Activated naive CD4-positive, alpha-beta T cell treated with anti-CD3 and anti-CD28 coated beads, Interleukin-2, amount 50 U/mL, for 72 hours (primary cell): ENCODE results near the gene SLC25A23. TPM values are rescaled to one million over a fixed set of nuclear protein-coding genes. Genes with fewer than 3 reads are reported as not detected.

Experiments
- ATAC-seq, 2 donors: fragments of 150-1000 bp; cut with Tn5 transposase; 2 replicates each; pipeline ENCODE4 v1.10.0; 2021; ENCODE audit warnings: mild to moderate bottlenecking in 2 of 2, moderate library complexity in 2 of 2
- DNase-seq, 2 donors: peaks; one replicate each; pipeline ENCODE4 v3.0.0; 2021 to 2022; ENCODE audit warnings: low spot score in 2 of 2
- H3K27ac Mint-ChIP-seq, 2 donors: one replicate each; pipeline ENCODE4 v1.8.0; 2022; ENCODE audit warnings: mild to moderate bottlenecking in 2 of 2, mixed read lengths in 2 of 2
- H3K36me3 Mint-ChIP-seq, 2 donors: one replicate each; pipeline ENCODE4 v1.8.0; 2022; ENCODE audit warnings: mixed read lengths in 2 of 2
- H3K9me3 Mint-ChIP-seq, 2 donors: one replicate each; pipeline ENCODE4 v1.8.0; 2022; ENCODE audit warnings: mixed read lengths in 2 of 2
- total RNA-seq, 2 donors: library from RNA; stranded (reverse); gene quantifications; one replicate each; pipeline ENCODE4 v1.2.3, GENCODE V29; 2022

Gene SLC25A23
- total RNA-seq, 2 donors from 2014 or later = 0.96 to 36.0 TPM

DNA sequence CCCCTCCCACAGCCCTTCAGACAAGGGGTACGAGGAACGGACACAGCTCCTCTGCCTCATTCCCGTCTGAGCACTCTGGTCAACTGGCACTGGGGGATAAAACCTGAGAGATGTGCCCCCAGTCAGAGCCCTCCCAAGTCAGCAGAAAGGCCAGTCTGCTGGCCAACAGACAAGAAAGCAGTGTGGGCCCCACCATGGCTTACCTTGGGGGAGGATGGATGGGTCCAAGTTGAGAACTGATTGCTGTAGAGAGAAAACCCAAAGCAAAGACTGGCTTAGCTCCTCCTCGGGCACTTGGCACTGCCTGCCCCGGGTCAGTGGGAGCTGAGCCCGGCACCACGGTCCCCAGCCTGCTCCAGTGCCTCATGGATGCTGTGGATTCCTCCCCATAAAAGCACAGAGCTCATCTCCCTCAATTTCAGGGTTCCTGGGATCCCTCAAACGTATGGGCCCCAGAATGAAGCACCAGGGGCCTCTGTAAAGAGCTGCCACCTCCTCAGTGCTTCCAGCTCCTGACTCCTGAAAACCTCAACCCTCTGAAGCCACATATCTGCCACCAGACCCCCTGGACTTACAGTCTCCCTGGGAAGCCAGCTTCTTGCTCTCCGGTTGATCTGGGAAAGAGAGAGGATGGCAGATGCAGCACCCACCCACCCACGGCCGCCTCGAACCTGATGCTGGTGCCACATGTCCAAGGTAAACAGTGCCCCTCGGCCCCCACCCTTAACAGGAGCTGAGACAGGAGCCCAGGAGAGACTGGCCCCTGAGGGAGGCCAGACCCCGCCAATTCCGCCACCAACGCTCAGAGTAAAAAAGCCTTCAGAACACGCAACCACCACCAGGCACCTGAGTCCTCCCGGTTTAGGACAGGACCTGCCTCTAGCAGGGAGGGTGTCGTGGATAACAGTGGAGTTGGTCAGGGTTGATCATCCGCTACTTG is 38.2 kb downstream of the SLC25A23 start:
- peak overlapping the region in 1 of 2 donors; percentile 79 for H3K27ac Mint-ChIP-seq
- ATAC-seq (no peak), DNase-seq (no peak)
- H3K9me3 Mint-ChIP-seq = no peaks in the 10 kb centered on the region
- H3K36me3 Mint-ChIP-seq = peaks cover 12 to 31% of the 10 kb centered on the region in 2 donors

DNA sequence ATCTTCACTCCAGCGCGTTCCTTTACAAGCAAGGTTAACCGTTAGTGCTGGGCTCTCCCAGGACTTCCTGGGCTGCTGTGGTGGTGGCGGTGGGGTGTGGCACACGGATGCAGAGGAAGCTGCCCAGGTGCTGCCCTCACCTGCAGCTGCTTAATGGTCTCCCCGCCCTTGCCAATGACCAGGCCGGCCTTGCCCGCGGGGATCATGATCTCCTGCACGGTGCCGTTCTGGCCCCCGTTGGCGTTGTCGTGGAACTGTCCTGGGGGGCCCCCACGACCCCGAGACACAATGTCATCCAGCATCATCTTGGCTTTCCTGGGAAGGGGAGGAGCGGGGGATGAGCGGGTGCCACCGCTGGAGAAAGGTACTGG is 41.0 kb downstream of the SLC25A23 start:
- Mint-ChIP-seq H3K36me3 (peaks cover 21 to 28% of the 10 kb centered on the region in 2 donors), H3K27ac (peak overlapping the region; percentile 33 to 44), H3K9me3 (no peaks in the 10 kb centered on the region)
- DNase-seq = no peak
- no peak for ATAC-seq

DNA sequence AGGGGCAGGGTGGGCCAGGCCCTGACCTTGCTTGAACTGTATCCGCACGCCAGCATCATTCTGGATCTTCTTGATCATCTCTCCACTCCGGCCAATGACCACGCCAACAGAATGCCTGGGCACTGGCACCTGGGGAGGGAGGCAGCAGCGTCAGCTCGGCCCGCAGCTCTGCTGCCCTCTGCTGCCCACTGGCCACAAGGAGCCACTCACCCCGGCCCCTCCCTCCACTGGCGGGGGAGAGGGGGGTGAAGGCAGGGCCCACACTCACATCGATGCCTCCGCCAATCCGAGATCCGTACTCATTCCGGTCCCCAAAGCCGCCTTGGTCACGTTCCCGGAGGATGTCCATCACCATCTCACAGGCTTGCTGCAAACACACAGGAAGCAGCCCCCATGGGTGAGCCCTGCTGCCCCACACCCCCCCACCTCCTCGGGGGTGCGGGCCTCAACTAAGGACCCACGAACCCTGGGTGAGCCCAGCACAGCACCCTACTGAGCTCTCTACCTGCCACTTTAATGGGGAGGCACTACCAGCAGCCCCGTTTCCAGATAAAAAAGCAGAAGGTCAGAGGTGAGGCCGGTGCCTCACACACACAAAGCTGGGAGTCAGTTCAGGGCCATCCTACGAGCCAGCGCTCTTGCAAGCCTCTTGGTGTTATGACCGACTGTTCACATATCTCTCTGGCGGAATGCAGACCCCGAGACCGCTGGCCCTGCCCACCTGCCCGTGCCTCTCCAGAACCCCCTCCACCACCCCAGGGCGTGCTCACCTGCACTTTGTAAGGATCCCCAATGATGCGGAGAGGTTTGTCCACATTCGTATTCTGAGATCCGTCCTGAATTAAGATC is 41.7 kb downstream of the SLC25A23 start:
- no peak for ATAC-seq
- Mint-ChIP-seq H3K9me3 (no peaks in the 10 kb centered on the region), H3K27ac (peak overlapping the region in 1 of 2 donors; percentile 44), H3K36me3 (peaks cover 15 to 23% of the 10 kb centered on the region in 2 donors)
- no peak for DNase-seq

DNA sequence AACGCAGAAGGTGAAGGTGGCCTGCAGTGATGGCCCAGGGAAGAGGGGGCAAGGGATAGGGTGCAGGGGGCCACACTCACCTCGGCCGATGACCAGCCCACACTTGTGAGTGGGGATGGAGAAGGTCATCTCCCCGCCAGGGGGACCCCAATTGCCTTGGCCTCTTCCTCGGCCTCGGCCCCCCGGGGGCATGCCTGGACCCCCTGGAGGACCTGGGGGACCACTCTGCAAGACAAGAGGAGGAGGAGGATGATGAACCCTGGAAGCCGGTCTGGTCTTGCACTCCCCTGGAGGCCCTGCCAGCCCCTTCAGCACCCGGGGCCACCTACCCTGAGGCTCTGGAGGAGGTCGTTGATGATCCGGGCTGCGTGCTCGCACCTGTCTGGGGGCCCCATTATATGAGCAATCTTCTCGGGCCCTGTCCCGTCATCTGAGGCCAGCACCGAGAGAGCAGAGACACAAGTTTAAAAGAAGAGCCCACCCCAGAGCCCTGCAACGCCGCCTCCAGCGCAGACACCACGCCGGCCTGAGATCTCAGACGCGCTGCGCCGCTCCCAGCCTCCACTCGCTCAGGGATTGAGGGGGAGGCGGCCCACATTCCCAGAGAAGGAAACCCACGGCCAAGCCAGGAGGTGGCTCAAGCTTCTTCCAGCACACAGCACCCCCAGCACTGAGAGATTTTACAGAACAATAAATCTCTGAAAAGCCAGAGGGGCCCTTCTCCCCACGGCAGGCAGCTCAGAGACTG is 42.8 kb downstream of the SLC25A23 start:
- Mint-ChIP-seq H3K9me3 (no peaks in the 10 kb centered on the region), H3K27ac (no peak overlapping the region), H3K36me3 (peaks cover 13 to 14% of the 10 kb centered on the region in 2 donors)
- DNase-seq (no peak), ATAC-seq (no peak)

DNA sequence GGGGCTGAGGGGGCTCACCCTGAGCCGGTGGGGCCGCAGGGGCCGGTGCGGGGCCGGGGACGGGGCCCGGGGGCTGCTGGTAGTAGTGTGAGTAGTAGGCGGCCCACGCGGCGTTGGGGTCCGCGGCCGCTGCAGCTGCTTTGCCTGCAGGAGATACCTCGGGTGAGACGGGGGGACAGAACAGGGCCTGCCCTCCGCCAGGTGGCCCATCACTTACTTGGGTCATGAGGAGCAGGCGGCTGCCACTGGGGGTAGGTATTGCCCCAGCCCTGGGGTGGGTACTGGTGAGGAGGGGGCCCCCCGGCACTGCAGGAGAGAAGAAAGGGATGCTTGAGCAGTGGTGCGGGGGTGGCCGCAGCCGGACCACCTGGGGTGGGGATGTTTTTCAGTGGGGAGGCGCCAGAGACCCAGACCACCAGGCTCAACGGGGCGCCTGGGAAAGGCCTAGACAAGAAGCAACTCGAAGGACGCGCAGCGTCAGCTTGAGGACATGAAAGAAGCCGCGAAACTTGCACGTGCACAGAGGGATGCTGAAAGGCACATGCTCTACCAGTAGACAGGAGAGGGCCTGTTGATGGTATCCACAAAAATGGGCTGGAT is 43.9 kb downstream of the SLC25A23 start:
- ATAC-seq (peak in 1 of 2 donors; percentile 6), DNase-seq (no peak)
- Mint-ChIP-seq H3K9me3 (no peaks in the 10 kb centered on the region), H3K27ac (peak overlapping the region in 1 of 2 donors; percentile 14), H3K36me3 (peaks cover 13 to 14% of the 10 kb centered on the region in 2 donors)

DNA sequence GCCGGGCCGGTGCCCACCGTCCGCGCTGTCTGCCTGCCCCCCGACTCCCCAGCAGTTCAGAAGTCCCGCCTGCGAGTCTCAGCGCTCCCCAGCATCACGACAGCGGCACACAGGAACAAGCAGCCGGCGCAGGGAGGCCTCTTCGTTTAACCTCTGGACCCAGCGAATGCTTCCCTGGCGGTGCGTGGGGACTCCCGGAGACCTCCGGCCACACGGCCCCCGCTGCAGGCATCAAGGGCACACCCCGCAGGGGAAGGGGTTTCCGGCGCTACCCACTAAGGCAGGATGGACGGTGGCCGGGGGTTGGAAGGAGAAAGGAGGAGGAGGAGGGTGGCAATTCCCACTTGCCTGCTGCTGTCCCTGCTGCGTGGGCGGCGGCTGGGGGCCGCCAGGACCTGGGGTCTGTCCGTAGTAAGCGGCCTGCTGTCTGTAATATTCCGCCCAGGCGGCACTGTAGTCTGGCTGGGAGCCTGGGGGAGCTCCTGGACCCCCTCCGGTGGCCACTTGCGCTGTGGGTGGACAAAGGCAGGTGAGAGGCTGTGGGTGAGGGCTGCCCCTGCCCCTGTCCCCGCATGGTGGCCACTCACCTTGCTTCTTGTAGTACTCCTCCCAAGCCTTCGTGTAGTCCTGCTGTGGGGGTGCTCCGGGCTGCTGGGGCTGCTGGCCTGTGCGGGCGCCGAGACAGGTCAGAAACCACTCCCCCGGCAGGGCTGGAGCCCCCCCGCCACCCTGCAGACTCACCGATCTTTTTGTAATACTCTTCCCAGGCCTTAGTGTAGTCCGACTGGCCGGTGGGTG is 44.6 kb downstream of the SLC25A23 start:
- DNase-seq = no peak
- Mint-ChIP-seq H3K9me3 (no peaks in the 10 kb centered on the region), H3K27ac (no peak overlapping the region), H3K36me3 (peaks cover 13 to 14% of the 10 kb centered on the region in 2 donors)
- ATAC-seq = peak in 1 of 2 donors; percentile 6

DNA sequence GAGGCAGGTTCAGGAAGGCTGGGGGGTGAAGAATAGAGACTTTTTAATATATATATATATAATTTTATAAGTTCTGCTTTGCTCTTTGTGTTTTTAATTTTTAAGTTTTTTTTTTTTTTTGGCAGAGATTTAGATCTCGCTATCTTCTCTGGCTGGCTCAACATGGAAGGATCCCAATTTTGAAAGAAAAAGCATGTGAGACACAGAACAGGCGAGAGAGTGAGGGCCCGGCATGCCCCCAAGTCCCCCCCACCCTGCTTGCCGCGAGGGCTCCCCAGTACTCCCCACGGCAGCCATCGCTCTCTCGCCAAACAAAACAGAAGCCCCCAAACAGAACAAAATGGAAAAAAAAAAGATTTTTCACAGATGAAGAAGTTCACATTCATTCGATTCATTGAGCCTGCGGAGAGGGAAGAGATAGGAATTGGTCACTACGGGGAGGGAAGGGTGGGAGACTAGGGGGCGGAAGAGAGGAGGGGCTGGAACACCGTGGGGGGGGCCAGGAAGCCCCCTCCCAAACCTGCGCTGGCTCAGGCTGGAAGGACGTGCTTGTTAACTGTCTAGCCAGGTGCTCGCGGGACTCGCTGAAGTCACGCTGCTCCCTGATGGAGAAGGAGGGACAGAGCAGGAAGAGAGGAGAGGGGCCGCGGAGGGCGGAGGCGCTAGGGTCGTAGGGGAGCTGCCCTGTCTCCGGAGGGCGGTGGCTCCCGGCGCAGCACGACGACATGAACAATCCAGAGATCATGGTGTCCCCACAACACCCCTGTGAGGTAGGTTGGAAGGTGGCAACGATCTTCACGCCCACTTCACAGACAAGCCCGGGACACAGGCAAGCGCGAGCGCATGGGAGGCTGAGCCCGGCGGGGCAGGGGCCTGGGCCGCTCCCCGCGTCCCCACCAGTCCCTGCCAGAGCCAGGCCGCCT is 45.6 kb downstream of the SLC25A23 start:
- no peak overlapping the region for H3K27ac Mint-ChIP-seq
- ATAC-seq (no peak), DNase-seq (no peak)
- peaks cover 11 to 13% of the 10 kb centered on the region in 2 donors for H3K36me3 Mint-ChIP-seq
- no peaks in the 10 kb centered on the region for H3K9me3 Mint-ChIP-seq

DNA sequence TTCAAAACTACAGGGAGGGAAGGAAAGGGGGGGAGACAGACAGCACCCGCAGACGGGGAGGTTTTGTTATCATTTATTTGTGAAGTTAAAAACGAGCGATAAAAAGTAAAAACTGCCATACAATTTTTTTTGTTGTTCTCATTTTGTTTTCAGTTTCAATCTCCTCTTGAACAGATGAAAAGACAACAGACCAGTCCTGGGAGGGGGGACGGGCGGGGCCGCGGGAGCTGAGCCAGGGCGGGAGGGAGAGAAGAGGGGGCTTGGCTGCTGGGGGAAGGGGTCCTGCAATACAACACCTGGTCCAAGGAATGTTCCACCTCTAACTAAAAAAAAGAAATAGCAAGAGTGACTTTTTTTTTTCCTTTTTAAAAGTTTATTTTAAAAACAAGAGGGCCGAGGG is 46.3 kb downstream of the SLC25A23 start:
- Mint-ChIP-seq H3K9me3 (no peaks in the 10 kb centered on the region), H3K36me3 (peaks cover 5 to 13% of the 10 kb centered on the region in 2 donors), H3K27ac (no peak overlapping the region)
- DNase-seq (no peak), ATAC-seq (no peak)

DNA sequence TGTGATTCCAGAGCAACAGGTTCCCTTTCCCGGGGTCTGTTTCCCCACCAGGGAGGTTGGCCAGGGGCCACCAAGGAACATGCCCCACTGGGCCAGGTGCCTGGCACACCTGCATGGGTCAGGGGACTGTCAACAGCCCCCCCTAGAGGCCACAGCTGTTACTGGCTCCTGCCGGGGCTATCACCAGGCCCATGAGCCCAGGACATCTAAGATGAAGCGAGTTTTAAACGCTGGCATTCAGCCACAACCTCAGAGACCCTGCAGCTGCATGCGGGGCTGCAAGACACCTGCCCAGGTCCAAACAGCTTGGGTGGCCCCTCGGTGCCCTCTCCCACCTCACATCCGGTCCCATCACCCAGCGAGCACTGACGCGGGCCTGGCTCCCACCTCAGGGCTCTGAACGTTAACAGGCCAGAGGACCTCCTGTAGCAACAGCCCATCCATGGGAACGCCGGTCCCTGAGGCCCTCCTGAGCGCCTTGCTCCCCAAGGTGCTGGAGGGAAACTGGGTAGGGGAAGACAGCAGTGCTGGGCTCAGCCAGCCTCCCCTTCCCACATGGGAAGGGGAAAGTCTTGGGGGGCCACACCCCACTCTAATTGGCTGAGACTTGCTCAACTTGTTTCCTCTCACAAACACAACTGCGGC is 47.0 kb downstream of the SLC25A23 start:
- Mint-ChIP-seq H3K27ac (no peak overlapping the region), H3K9me3 (no peaks in the 10 kb centered on the region), H3K36me3 (peaks cover 5 to 13% of the 10 kb centered on the region in 2 donors)
- DNase-seq = peak in 1 of 2 donors; percentile 63
- ATAC-seq = peak; percentile 60 to 66

DNA sequence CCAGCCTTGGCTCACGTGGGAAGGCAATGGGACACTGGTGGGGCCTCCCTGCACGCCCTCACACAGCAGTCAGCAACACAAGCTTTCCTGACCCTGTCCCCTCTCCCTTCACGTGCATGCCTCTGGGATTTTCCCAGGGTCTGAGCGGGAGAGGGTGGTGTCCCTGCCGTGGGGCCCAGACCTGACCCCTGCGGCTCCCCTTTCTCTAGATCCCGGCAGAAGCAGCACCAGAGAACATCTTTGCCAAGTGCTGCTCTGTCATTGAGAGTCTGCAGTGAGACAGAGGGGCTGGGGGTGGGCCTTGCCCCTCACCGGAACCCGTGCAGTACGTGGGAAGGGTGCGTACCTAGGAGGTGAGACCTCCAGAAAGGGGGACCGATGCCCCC is 47.5 kb downstream of the SLC25A23 start:
- no peak for DNase-seq
- H3K9me3 Mint-ChIP-seq = no peaks in the 10 kb centered on the region
- peak; percentile 16 to 24 for ATAC-seq
- H3K36me3 Mint-ChIP-seq = peaks cover 2 to 13% of the 10 kb centered on the region in 2 donors
- peak overlapping the region in 1 of 2 donors; percentile 44 for H3K27ac Mint-ChIP-seq

DNA sequence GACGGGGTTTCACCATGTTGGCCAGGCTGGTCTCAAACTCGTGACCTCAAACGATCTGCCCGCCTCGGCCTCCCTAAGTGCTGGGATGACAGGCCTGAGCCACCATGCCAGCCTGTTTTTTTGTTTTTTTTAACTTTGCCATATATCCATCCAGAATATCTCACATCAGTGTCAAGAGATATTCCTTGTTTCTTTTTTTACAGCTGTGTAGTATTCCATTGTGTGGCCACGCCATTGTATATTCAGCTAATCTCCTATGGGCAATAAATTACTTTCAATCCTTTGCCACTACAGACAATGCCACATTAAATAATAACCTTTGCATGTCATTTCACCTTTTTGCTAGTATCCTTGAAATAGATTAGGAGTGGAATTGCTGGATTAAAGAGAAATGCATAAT is 50.2 kb downstream of the SLC25A23 start:
- no peak for DNase-seq
- peaks cover 0 to 8% of the 10 kb centered on the region in 2 donors for H3K36me3 Mint-ChIP-seq
- no peak overlapping the region for H3K27ac Mint-ChIP-seq
- no peaks in the 10 kb centered on the region for H3K9me3 Mint-ChIP-seq
- no peak for ATAC-seq

DNA sequence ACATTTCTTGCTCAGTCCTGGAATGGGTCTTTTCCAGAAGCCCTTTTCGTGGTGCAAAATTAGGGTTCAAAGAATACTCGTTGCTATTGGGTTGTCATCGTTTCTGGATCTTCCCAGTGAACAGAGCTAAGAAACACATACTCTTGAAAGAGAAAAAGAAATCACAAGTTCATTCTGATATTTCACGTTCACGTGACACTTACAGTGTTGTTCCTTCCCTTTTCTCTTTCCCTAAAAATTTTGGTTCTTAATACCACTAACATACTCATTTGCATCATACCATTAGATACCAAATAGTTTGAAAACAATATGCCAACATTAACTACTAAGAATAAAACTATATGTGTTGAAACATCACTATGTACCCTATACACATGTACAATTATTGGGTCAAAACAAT is 53.2 kb downstream of the SLC25A23 start:
- no peak overlapping the region for H3K27ac Mint-ChIP-seq
- no peak for DNase-seq
- no peaks in the 10 kb centered on the region for H3K9me3 Mint-ChIP-seq
- ATAC-seq = no peak
- H3K36me3 Mint-ChIP-seq = no peaks in the 10 kb centered on the region

DNA sequence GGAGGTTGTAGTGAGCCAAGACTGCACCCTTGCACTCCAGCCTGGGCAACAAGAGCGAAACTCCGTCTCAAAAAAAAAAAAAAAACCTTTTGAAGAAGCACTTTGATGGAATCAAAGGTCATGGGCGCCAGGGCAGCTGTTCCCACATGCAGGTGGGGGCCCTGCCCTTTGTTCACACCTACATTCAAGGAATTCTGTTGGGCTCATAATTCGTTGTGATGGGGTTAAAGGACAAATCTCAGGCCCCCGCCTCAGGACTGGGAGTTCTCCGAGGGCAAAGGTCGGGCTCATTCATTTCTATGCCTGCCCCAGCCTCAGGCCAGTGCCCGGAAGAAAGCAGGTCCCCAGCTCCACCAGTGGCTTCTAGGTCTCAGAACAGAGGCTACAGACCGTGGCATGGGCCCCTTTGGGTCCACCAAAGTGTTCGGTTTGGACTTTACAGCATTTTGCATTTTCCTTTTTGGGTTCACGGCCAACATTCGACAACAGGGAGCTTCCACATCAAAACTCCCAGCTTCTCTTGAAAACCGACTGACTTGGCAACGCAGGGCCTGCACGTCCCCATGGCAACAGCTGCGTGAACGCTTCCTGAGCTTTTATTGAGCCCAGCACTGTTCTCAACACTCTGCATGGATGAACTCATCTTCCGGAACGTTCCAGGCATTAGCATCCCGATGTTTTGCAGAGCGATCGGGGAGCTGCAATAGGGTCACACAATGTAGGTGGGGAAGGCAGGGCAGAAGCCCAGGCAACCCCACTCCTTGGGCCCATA is 56.6 kb downstream of the SLC25A23 start:
- Mint-ChIP-seq H3K36me3 (no peaks in the 10 kb centered on the region), H3K27ac (no peak overlapping the region), H3K9me3 (no peaks in the 10 kb centered on the region)
- DNase-seq = no peak
- ATAC-seq = no peak

DNA sequence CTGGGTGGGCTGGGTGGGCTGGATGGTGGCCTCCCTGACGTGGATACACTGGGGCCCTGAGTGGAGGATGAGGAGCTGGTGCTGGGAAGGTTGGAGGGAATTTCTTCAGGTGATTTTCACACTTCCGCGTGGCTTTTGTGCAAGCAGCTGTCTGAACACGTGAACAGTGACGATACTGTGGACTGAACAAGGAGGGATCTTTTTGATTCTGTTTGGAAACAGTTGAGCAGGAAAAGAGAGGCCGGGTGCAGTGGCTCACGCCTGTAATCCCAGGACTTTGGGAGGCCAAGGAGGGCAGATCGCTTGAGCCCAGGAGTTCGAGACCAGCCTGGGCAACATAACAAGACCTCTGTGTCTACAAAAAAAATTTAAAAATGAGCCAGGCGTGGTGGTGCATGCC is 57.5 kb downstream of the SLC25A23 start:
- Mint-ChIP-seq H3K27ac (no peak overlapping the region), H3K9me3 (no peaks in the 10 kb centered on the region), H3K36me3 (no peaks in the 10 kb centered on the region)
- no peak for DNase-seq
- ATAC-seq = no peak
